HAP-1 (cell line): ENCODE data around the gene GPX7.

Experiments
- DNase-seq, 2 experiments: peaks; one replicate each; pipeline ENCODE4 v3.0.0-alpha.2; 2016 to 2020; ENCODE audit warnings: low spot score in 2 of 2
- H3K27me3 ChIP-seq: fragments of 250-450 bp; sonication (Bioruptor Pico); 2 replicates; pipeline ENCODE4 v1.5.1; 2020; ENCODE audit warnings: low read depth, mild to moderate bottlenecking, moderate library complexity
- H3K36me3 ChIP-seq: fragments of 250-450 bp; sonication (Bioruptor Pico); replicated peaks from 2 replicates; pipeline ENCODE4 v1.5.1; 2020; ENCODE audit warnings: mild to moderate bottlenecking
- H3K4me1 ChIP-seq: fragments of 250-450 bp; sonication (Bioruptor Pico); 2 replicates; pipeline ENCODE4 v1.5.1; 2020; ENCODE audit warnings: mild to moderate bottlenecking
- H3K4me3 ChIP-seq: fragments of 250-450 bp; sonication (Bioruptor Pico); 2 replicates; pipeline ENCODE4 v1.5.1; 2020; ENCODE audit warnings: mild to moderate bottlenecking, moderate library complexity
- H3K9me3 ChIP-seq: fragments of 250-450 bp; sonication (Bioruptor Pico); 2 replicates; pipeline ENCODE4 v1.5.1; 2020; ENCODE audit warnings: mild to moderate bottlenecking, moderate library complexity
- in situ Hi-C: fragments of 300-500 bp; cut with MboI; formaldehyde crosslinking; loops from 3 replicates; pipeline ENCODE4 v1.14.3; 2020; ENCODE audit warnings: low sequenced_read_pairs, inconsistent platforms, mixed read lengths

GPX7 gene

DNA sequence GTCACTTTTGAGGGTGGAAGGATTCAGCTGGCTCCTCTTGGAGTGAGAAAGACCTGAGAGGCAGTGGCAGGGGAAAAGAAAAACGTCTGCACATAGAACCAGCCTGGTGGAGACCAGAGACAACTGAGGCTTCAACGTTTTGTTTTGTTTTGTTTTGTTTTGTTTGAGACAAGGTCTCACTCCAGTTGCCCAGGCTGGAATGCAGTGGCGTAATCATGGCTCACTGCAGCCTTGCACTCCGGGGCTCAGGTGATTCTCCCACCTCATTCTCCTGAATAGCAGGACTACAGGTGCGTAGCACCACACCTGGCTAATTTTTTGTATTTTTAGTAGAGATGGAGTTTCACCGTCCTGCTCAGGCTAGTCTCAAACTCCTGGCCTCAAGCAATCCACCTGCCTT lies 43.1 kb downstream of the GPX7 start:
- DNase-seq: no peak
- Histone ChIP-seq H3K9me3 (no peaks in the 10 kb centered on the region), H3K4me3 (no peak overlapping the region), H3K36me3 (no peaks in the 10 kb centered on the region), H3K27me3 (peaks cover 2% of the 10 kb centered on the region; the same call in 1 of the 2 replicates), H3K4me1 (no peaks in the 10 kb centered on the region)
- in situ Hi-C loops: no loop called here

DNA sequence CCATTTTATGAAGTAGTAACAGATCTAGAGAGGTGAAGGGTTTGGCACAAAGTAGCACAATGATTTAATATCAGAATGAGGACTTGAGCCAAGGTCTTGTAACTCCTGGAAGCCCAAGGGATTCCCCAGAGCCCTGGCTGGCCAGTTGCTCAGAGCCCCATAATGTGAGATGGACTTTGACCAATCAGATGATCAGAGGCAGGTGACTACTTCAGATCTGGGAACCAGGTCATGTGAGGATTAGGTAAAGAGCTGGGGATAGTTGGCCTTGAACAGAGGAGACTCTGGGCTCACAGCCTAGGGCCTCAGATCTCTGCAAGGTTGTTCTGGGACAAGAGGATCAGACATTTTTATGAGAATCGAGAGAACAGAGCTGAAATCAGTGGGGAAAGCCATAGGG lies 49.7 kb downstream of the GPX7 start:
- Histone ChIP-seq H3K9me3 (no peaks in the 10 kb centered on the region), H3K27me3 (no peaks in the 10 kb centered on the region), H3K4me1 (no peaks in the 10 kb centered on the region), H3K36me3 (no peaks in the 10 kb centered on the region), H3K4me3 (no peak overlapping the region)
- DNase-seq: no peak
- in situ Hi-C loops: no loop called here

DNA sequence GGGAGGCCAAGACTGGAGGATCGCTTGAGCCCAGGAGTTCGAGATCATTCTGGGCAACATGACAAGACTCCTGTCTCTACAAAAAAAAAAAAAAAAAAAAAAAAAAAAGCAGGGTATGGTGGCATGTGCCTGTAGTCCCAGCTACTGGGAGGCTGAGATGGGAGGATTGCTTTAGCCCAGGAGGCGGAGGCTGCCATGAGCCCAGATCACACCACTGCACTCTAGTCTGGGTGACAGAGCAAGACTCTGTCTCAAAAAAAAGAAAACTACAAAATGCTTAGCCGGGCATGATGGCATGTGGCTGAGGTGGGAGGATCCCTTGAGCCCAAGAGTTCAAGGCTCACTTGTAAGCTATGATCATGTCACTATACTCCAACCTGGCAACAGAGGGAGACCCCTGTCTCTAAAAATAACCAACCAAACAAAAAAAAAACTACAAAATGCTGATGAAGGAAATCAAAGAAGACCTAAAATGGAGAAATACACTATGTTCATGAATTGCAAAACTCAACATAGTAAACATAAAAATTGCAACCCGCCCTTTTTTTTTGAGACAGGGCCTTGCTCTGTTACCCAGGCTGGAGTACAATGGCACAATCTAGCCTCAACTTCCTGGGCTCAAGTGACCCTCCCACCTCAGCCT lies 51.2 kb downstream of the GPX7 start:
- H3K9me3 ChIP-seq: no peaks in the 10 kb centered on the region
- in situ Hi-C loops: no loop called here
- H3K4me3 ChIP-seq: no peak overlapping the region
- H3K36me3 ChIP-seq: no peaks in the 10 kb centered on the region
- no peaks in the 10 kb centered on the region for H3K4me1 ChIP-seq
- no peak for DNase-seq
- no peaks in the 10 kb centered on the region for H3K27me3 ChIP-seq

DNA sequence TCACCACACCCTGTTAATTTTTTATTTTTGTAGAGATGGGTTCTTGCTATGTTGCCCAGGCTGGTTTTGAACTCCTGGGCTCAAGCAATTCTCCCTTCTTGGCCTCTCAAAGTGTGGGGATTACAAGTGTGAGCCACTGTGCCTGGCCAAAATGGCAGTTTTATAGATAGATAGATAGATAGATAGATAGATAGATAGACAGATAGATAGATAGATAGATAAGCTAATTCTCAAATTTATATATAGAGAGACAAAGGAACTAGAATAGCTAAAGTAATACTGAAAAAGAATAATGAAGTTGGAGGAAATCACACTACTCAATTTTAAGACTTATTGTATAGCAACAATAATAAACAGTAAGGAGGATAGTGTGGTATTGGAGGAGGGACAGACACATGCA lies 51.9 kb downstream of the GPX7 start:
- no peaks in the 10 kb centered on the region for H3K9me3 ChIP-seq
- H3K4me1 ChIP-seq: no peaks in the 10 kb centered on the region
- H3K27me3 ChIP-seq: no peaks in the 10 kb centered on the region
- in situ Hi-C loops: no loop called here
- H3K4me3 ChIP-seq: no peak overlapping the region
- no peak for DNase-seq
- no peaks in the 10 kb centered on the region for H3K36me3 ChIP-seq

DNA sequence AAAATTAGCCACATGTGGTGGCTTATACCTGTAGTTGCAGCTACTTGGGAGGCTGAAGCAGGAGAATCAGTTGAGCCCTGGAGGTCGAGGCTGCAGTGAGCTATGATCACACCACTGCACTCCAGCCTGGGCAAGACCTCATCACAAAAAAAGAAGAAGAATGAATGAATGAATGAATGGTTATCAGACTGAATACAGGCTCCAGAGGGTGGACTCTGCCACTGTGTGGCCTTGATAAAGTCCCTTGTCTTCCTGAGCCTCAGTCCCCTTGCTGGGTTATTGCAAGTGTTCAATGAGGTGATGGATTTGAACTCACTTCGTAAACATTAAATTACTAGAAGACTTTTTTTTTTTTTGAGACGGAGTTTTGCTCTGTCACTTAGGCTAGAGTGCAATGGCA lies 55.5 kb downstream of the GPX7 start:
- Histone ChIP-seq H3K36me3 (no peaks in the 10 kb centered on the region), H3K9me3 (no peaks in the 10 kb centered on the region), H3K4me1 (peaks cover 4% of the 10 kb centered on the region), H3K27me3 (no peaks in the 10 kb centered on the region), H3K4me3 (no peak overlapping the region)
- in situ Hi-C loops: no loop called here
- DNase-seq: no peak
